ENCODE measurements around the gene YKT6.
A peak's percentile ranks its signal among the peaks of the same experiment; 100 is the strongest.

YKT6 gene

DNA sequence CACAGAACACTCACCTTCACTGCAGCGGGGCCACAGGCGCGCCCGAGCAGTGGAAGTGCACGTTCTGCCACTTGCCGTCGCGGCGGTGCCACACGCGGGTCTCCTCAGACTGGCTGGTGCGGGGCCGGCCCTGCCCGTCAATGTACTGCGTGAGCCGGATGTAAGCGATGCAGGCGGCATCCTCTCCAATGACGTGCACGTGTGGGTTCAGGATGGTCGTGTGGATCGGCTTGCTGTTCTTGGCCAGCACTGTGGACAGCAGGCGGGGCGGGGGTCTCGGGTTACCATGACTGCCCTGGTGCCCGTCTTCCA, 19.2 kb downstream of the YKT6 start:
- TF ChIP-seq, protein P1, sequence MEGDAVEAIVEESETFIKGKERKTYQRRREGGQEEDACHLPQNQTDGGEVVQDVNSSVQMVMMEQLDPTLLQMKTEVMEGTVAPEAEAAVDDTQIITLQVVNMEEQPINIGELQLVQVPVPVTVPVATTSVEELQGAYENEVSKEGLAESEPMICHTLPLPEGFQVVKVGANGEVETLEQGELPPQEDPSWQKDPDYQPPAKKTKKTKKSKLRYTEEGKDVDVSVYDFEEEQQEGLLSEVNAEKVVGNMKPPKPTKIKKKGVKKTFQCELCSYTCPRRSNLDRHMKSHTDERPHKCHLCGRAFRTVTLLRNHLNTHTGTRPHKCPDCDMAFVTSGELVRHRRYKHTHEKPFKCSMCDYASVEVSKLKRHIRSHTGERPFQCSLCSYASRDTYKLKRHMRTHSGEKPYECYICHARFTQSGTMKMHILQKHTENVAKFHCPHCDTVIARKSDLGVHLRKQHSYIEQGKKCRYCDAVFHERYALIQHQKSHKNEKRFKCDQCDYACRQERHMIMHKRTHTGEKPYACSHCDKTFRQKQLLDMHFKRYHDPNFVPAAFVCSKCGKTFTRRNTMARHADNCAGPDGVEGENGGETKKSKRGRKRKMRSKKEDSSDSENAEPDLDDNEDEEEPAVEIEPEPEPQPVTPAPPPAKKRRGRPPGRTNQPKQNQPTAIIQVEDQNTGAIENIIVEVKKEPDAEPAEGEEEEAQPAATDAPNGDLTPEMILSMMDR (conservative IDR thresholded peaks at IDR 0.05; ENCODE audit: low read depth, low read length): no peak
- DNase-seq (ENCODE audit: low read depth): no peak
- H3K4me3 ChIP-seq (ENCODE audit: low read length): no peak overlapping the region

DNA sequence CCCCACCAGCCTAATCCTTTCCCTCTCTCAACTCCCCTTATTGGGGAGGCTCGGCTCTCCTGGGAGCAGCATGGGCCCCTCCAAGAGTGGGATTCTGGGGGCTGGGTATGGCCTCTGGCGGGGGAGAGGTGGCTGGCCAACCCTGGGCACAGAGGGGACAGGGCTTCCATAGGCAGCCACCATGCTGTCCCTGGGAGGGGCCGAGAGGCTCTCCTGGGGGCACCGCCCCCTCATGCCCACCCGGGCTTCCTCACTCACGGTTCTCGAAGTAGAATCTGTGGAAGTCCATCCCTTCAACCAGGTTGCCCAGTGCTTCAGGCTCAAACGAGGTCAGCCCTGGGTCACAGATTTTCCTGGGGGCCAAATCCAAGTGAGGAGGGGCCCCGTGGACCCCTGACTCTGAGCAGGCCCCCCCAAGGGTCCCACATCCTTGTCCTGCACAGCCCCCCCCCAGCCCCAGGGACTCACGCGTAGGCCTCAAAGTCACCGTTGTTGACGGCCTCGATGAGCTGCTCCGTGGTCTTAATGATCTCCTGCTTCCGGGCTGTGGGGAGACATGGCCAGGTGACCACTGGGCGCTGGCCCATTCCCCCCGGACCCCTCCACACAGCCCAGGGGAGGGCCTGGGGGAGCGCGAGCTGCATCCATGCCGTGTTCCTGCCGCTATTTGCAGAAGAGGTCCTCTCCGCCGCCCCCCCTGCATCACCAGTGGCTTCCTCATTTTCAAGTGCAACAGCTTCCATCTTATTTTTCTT, 19.8 kb downstream of the YKT6 start:
- TF ChIP-seq, protein P1 (conservative IDR thresholded peaks at IDR 0.05; ENCODE audit: low read depth, low read length): no peak
- H3K4me3 ChIP-seq (ENCODE audit: low read length): no peak overlapping the region
- DNase-seq (ENCODE audit: low read depth): no peak

DNA sequence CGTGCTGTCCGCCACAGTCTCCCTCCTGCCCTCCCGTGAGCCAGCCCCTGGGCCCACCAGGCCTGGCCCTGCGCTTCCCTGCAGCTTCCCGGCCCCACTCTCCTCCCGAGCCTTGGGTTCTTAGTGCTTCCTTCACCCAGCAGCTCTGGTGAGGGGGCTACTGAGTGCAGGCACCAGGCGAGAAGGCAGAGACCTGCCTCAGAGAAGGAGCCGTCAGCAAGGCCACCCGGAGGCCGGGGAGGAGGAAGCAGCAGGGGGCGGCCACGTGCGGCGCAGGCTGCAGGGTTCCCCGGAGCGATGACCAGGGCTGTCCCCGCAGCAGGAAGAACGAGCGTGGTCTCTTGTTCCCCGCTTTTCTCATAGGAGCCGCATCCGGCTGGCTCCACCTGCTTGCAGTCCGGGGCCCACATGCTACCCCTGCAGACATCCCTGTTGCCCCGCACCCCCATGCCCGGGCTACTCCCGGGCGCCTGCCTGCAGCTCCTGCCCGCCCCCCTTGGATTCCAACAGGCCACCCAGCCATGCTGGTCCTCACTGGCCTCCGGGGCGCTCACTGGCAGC, 20.5 kb downstream of the YKT6 start:
- TF ChIP-seq, protein P1 (conservative IDR thresholded peaks at IDR 0.05; ENCODE audit: low read depth, low read length): peak; percentile 8
- H3K4me3 ChIP-seq (ENCODE audit: low read length): no peak overlapping the region
- DNase-seq (ENCODE audit: low read depth): no peak

DNA sequence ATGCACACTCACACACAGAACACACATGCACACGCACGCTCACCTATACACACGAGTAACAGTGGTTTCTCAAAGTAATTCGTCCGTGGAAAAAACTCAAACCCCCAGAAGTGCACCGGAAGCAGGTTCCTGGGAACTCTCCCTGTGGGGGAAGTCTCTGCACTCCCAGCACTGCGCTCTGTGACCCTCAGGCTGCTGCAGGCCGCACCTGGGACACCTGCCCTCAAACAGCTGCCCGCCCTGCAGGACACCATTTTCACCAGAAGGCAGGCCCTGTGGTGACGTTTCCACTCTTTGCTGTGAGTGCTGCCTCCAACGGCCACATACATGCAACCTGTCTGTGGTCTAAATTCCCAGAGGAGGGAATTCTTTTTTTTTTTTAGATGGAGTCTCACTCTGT, 21.3 kb downstream of the YKT6 start:
- TF ChIP-seq, protein P1 (conservative IDR thresholded peaks at IDR 0.05; ENCODE audit: low read depth, low read length): no peak
- no peak for DNase-seq (ENCODE audit: low read depth)
- no peak overlapping the region for H3K4me3 ChIP-seq (ENCODE audit: low read length)

DNA sequence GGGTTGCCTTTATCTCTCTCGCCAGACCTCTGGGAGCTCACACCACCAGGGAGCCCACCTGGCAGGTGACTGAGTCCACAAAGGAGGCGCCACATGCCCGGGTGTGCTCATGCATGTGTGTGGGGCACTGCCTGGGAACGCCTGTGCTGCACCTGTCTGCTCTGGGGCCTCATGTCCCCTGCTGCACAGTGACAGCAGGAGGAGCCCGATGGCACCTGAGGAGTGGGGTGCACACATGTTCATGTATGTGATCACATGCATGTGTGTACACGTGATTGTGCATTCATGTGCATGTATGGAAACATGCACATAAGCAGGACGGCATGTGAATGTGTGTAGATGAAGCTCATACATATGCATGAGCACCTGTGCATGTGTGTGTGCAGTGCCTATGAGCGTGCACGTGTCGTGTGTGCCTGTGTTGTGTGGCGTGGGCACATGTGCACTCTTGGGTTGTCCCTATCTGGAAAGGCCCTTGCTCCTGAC, 22.0 kb downstream of the YKT6 start:
- DNase-seq (ENCODE audit: low read depth): no peak
- TF ChIP-seq, protein P1 (conservative IDR thresholded peaks at IDR 0.05; ENCODE audit: low read depth, low read length): no peak
- no peak overlapping the region for H3K4me3 ChIP-seq (ENCODE audit: low read length)

DNA sequence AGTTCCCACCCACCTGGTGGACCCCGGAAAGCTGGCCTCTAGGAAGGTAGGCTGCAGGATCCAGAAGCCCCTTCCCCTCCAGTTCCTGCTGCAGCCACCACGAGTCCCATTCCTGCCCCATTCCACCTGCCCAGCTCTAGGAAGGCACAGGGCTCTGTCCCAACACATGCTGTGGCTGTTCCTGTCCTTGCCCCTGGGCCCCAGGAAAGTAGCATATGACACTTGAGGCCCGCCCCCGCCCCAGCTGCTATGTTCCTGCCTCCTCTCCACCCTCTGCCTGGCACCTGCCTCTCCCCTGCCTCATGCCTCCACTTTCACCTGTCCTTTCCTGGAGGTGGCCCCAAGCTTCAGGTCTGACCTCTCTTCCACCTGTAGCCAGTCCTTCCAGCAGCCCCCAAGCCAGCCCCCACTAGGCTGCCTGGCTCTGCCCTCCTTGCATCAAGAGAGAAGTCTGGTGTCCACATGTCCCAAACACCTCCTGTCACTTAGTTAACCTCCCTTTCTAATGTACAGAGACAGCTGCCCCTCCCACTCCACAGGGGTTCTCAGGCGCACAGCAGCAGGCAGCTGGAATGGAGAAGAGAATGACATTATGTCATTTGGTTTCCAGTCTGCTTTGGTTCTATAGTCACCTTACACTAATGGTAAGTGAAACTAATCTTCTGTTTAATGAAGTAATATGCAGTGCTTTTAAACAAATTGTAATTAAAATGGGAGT, 22.7 kb downstream of the YKT6 start:
- TF ChIP-seq, protein P1 (conservative IDR thresholded peaks at IDR 0.05; ENCODE audit: low read depth, low read length): no peak
- no peak overlapping the region for H3K4me3 ChIP-seq (ENCODE audit: low read length)
- no peak for DNase-seq (ENCODE audit: low read depth)

Measured in retinal pigment epithelial cell (primary cell).